Liver (tissue), 9 donors: ENCODE data around the gene SIRPA. TPM values are rescaled to one million over a fixed set of nuclear protein-coding genes. Genes with fewer than 3 reads are reported as not detected.

ENCODE experiments used
- DNase-seq: peaks from one replicate; pipeline ENCODE4 v3.0.0-alpha.2; 2017; ENCODE audit warnings: low spot score
- H3K27ac ChIP-seq, 2 donors: one replicate each; pipeline ENCODE4 v1.7.0; 2013; ENCODE audit warnings: inconsistent platforms in 2 of 2, low read length in 2 of 2, control low read depth in 1 of 2, low read depth in 1 of 2, mild to moderate bottlenecking in 1 of 2
- H3K27me3 ChIP-seq, 4 donors: one replicate each; pipeline versions ENCODE4 v1.6.1 to v1.7.0; 2013; ENCODE audit warnings: low read length in 3 of 4, inconsistent platforms in 1 of 4, mild to moderate bottlenecking in 1 of 4, moderate library complexity in 1 of 4; ENCODE audit not compliant: control insufficient read depth in 4 of 4, insufficient read depth in 4 of 4
- H3K36me3 ChIP-seq, 4 donors: one replicate each; pipeline versions ENCODE4 v1.6.1 to v1.7.0; 2013; ENCODE audit warnings: low read length in 3 of 4, mild to moderate bottlenecking in 3 of 4, low read depth in 1 of 4, moderate library complexity in 1 of 4; ENCODE audit not compliant: control insufficient read depth in 4 of 4, insufficient read depth in 3 of 4
- H3K4me1 ChIP-seq, 4 donors: one replicate each; pipeline versions ENCODE4 v1.6.1 to v1.7.0; 2013; ENCODE audit warnings: low read length in 3 of 4, mild to moderate bottlenecking in 3 of 4, moderate library complexity in 1 of 4; ENCODE audit not compliant: control insufficient read depth in 4 of 4, insufficient read depth in 4 of 4
- H3K4me3 ChIP-seq, 3 donors: one replicate each; pipeline versions ENCODE4 v1.6.1 to v1.7.0; 2013; ENCODE audit warnings: low read length in 3 of 3, control low read depth in 1 of 3, low read depth in 1 of 3, mild to moderate bottlenecking in 1 of 3
- H3K9ac ChIP-seq, 2 donors: one replicate each; pipeline ENCODE4 v1.7.0; 2013; ENCODE audit warnings: low read length in 2 of 2, mild to moderate bottlenecking in 2 of 2, moderate library complexity in 2 of 2, control low read depth in 1 of 2, low read depth in 1 of 2
- H3K9me3 ChIP-seq, 4 donors: one replicate each; pipeline versions ENCODE4 v1.6.1 to v1.7.0; 2013; ENCODE audit warnings: low read length in 3 of 4; ENCODE audit not compliant: control insufficient read depth in 4 of 4
- EGR1 ChIP-seq, 2 donors: IDR thresholded peaks; 2 replicates each; pipeline ENCODE4 v1.6.1; 2016 to 2018; ENCODE audit warnings: antibody characterized with exemption in 2 of 2, low read depth in 2 of 2
- FOXA2 ChIP-seq: IDR thresholded peaks from 2 replicates; pipeline ENCODE4 v1.6.1; 2016; ENCODE audit warnings: antibody characterized with exemption
- GABPA ChIP-seq, 2 donors: IDR thresholded peaks in 1 of 2; conservative IDR thresholded peaks in 1 of 2; 2 replicates each; pipeline ENCODE4 v1.6.1; 2016; ENCODE audit warnings: antibody characterized with exemption in 2 of 2, mild to moderate bottlenecking in 1 of 2, moderate library complexity in 1 of 2
- HNF4A ChIP-seq, 2 donors: conservative IDR thresholded peaks; 2 replicates each; pipeline ENCODE4 v1.6.1; 2016; ENCODE audit warnings: antibody characterized with exemption in 2 of 2, mild to moderate bottlenecking in 2 of 2
- JUND ChIP-seq, 2 donors: IDR thresholded peaks; 2 replicates each; pipeline ENCODE4 v1.6.1; 2016; ENCODE audit warnings: antibody characterized with exemption in 2 of 2
- NR2F2 ChIP-seq: IDR thresholded peaks from 2 replicates; pipeline ENCODE4 v1.6.1; 2016; ENCODE audit warnings: antibody characterized with exemption
- SP1 ChIP-seq: IDR thresholded peaks from 2 replicates; pipeline ENCODE4 v1.6.1; 2018; ENCODE audit warnings: antibody characterized with exemption, mild to moderate bottlenecking
- TAF1 ChIP-seq: conservative IDR thresholded peaks from 2 replicates; pipeline ENCODE4 v1.6.1; 2016; ENCODE audit warnings: antibody characterized with exemption, mild to moderate bottlenecking
- YY1 ChIP-seq: IDR thresholded peaks from 2 replicates; pipeline ENCODE4 v1.6.1; 2016; ENCODE audit warnings: antibody characterized with exemption, mild to moderate bottlenecking
- WGBS: extraction: QIAGEN DNeasy Blood & Tissue Kit; methylation state at CpG from one replicate; pipeline ENCODE4 v1.1.7; 2013; 5-methylcytosine and 5-hydroxymethylcytosine counted together
- polyA plus RNA-seq, 2 donors: library from polyadenylated mRNA; stranded (reverse) in 1 of 2; unstranded in 1 of 2; fragments of 200-250 nt in 1 of 2; fragments of >200 nt in 1 of 2; fragmentation: Nextera tagmentation in 1 of 2; extraction: Ambion mirVana in 1 of 2; gene quantifications; one replicate each; pipeline versions ENCODE4 v1.2.1 to v1.2.3, GENCODE V29; 2013 to 2015
- total RNA-seq, 2 donors: library from RNA; depleted of rRNA; stranded (reverse); fragments of >200 nt; gene quantifications; one replicate each; pipeline ENCODE4 v1.2.3, GENCODE V29; 2014
- TF ChIP-seq, protein P1 (sequence below): IDR thresholded peaks from 2 replicates; pipeline ENCODE4 v1.6.1; 2016; ENCODE audit warnings: antibody characterized with exemption, mild to moderate bottlenecking
- TF ChIP-seq, protein P2 (sequence below): IDR thresholded peaks from 2 replicates; pipeline ENCODE4 v1.6.1; 2016; ENCODE audit warnings: antibody characterized with exemption
- TF ChIP-seq, protein P3 (sequence below): fragments of 150-350 bp; IDR thresholded peaks from 2 replicates; pipeline ENCODE4 v1.5.1; 2017; ENCODE audit warnings: improper control_type of control experiment, low read depth, low read length; ENCODE audit not compliant: missing input control
- TF ChIP-seq, protein P4 (sequence below): IDR thresholded peaks from 2 replicates; pipeline ENCODE4 v1.6.1; 2016; ENCODE audit warnings: antibody characterized with exemption
- donor health status: healthy.
- donor health status: healthy.
- donor health status: healthy.
- donor health status: healthy.
- donor health status: healthy.

The SIRPA gene
- total and polyA plus RNA-seq, 4 donors, result 5.4 to 47.5 (median 23.2) TPM

DNA sequence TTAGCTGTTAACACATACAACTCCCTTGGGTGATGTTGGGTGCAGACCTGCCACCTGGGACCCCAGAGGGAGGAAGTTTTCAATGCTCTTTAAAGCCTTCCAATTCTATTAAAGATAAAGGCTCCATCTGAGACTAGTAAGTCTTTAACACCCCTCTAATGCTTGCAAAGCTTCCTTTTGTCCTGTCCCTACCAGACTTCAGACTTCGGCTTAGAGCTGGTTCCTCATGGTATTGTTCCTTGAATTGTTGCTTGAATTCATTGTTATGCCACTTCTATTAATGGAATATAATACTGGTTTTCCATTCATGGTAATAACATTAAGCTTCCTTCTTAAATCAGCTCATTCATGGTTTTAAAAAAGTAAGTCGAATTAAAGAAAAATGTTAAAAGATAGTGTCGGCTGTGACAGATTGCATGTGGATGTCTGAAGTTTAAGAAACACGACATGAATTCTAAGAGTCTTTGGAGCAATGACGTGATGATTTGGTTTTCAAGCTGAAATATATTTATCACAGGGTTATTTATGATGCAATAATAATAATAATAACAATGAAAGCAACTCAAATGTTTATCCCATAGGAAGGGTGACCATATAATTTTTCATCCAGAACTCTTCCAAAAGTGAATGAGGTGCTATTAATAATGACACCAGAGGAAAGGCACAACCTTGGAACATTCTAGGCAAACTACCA lies 76.8 kb downstream of the SIRPA start:
- H3K27me3 ChIP-seq, result no peaks in the 10 kb centered on the region
- H3K27ac ChIP-seq, result no peak overlapping the region
- DNase-seq, result no peak
- H3K9ac ChIP-seq, result no peak overlapping the region
- H3K9me3 ChIP-seq, result no peaks in the 10 kb centered on the region
- H3K36me3 ChIP-seq, result no peaks in the 10 kb centered on the region
- H3K4me1 ChIP-seq, result no peaks in the 10 kb centered on the region
- 83% methylated on average over 5 of the region's 5 CpGs for WGBS
- H3K4me3 ChIP-seq, result no peak overlapping the region
- TF ChIP-seq EGR1 (IDR thresholded peaks at IDR 0.05; ENCODE audit: low read depth in 2 of 2) (no peak), FOXA2 (no peak), NR2F2 (no peak)
- TF ChIP-seq, protein P1, sequence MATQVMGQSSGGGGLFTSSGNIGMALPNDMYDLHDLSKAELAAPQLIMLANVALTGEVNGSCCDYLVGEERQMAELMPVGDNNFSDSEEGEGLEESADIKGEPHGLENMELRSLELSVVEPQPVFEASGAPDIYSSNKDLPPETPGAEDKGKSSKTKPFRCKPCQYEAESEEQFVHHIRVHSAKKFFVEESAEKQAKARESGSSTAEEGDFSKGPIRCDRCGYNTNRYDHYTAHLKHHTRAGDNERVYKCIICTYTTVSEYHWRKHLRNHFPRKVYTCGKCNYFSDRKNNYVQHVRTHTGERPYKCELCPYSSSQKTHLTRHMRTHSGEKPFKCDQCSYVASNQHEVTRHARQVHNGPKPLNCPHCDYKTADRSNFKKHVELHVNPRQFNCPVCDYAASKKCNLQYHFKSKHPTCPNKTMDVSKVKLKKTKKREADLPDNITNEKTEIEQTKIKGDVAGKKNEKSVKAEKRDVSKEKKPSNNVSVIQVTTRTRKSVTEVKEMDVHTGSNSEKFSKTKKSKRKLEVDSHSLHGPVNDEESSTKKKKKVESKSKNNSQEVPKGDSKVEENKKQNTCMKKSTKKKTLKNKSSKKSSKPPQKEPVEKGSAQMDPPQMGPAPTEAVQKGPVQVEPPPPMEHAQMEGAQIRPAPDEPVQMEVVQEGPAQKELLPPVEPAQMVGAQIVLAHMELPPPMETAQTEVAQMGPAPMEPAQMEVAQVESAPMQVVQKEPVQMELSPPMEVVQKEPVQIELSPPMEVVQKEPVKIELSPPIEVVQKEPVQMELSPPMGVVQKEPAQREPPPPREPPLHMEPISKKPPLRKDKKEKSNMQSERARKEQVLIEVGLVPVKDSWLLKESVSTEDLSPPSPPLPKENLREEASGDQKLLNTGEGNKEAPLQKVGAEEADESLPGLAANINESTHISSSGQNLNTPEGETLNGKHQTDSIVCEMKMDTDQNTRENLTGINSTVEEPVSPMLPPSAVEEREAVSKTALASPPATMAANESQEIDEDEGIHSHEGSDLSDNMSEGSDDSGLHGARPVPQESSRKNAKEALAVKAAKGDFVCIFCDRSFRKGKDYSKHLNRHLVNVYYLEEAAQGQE, result no peak

DNA sequence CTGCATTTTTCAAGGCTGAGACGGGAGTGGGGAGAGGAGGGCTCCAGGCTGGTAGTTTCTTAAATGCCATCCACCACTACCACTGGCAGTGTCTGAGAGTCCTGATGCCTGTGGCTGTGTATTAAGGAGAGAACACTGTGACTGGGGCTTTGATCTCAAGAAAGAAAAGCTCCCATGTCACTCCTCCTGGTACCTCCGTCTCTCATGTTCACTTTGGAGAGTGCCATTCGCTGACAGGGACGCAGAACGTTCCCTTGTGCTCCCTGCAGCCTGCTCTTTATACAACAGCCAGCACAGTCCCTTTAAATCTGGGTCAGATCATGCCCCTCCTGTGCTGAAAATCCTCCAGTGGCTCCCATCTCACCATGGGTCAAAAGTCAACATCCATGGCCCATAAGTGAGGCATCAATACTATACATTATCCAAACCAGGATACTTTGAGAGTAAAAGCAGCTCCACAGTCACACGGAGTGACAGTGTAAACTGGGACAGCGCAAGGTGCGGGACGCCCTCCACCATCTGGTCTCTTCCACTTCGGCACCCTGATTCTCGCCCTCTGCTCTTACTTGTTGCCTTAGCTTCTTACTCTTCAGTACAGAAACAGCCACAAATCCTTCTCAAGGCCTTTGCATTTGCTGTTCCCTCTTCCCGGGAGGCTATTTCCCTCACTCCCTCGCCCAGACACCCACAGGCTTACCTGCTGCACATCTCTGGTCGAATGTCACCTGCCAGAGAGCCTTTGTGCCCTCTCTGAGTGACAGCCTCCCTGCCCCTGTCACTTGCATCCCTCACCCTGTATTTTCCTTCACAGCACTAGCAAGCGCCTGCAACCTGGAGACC lies 78.6 kb downstream of the SIRPA start:
- no peaks in the 10 kb centered on the region for H3K9me3 ChIP-seq
- WGBS, result 74% methylated on average over 15 of the region's 15 CpGs
- H3K27me3 ChIP-seq, result no peaks in the 10 kb centered on the region
- H3K27ac ChIP-seq, result no peak overlapping the region
- no peak overlapping the region for H3K4me3 ChIP-seq
- TF ChIP-seq, protein P1, result no peak
- no peak for TF ChIP-seq TAF1
- no peak for DNase-seq
- H3K36me3 ChIP-seq, result no peaks in the 10 kb centered on the region
- no peak overlapping the region for H3K9ac ChIP-seq
- no peaks in the 10 kb centered on the region for H3K4me1 ChIP-seq

DNA sequence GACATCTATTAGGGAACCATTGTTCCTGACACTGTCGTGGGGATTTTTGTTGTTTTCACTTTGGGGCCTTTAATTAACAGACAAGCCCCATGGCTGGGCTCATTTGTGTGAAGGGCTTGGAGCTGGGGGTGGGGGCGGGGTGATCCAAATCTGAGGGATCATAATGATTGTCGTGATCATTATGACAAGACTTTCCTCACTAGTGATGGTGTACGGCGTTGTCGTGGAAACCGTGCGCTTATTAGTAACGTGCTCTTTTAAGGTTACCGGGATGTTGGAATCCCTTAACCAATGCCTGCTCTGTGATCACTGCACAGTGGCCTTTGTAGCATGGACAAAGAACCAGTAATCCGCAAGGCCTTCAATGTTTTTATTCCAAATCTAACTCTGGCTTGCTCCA lies 80.1 kb downstream of the SIRPA start:
- H3K9me3 ChIP-seq, result no peaks in the 10 kb centered on the region
- no peaks in the 10 kb centered on the region for H3K4me1 ChIP-seq
- no peak overlapping the region for H3K27ac ChIP-seq
- 95% methylated on average over 11 of the region's 11 CpGs for WGBS
- DNase-seq, result no peak
- H3K27me3 ChIP-seq, result peaks cover 0 to 3% (median 0%) of the 10 kb centered on the region in 4 donors
- H3K36me3 ChIP-seq, result no peaks in the 10 kb centered on the region
- no peak overlapping the region for H3K4me3 ChIP-seq
- H3K9ac ChIP-seq, result no peak overlapping the region
- TF ChIP-seq JUND (IDR thresholded peaks at IDR 0.05), result no peak
- TF ChIP-seq, protein P2, sequence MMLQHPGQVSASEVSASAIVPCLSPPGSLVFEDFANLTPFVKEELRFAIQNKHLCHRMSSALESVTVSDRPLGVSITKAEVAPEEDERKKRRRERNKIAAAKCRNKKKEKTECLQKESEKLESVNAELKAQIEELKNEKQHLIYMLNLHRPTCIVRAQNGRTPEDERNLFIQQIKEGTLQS, result no peak
- TF ChIP-seq, protein P3, sequence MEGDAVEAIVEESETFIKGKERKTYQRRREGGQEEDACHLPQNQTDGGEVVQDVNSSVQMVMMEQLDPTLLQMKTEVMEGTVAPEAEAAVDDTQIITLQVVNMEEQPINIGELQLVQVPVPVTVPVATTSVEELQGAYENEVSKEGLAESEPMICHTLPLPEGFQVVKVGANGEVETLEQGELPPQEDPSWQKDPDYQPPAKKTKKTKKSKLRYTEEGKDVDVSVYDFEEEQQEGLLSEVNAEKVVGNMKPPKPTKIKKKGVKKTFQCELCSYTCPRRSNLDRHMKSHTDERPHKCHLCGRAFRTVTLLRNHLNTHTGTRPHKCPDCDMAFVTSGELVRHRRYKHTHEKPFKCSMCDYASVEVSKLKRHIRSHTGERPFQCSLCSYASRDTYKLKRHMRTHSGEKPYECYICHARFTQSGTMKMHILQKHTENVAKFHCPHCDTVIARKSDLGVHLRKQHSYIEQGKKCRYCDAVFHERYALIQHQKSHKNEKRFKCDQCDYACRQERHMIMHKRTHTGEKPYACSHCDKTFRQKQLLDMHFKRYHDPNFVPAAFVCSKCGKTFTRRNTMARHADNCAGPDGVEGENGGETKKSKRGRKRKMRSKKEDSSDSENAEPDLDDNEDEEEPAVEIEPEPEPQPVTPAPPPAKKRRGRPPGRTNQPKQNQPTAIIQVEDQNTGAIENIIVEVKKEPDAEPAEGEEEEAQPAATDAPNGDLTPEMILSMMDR, result no peak
- no peak for TF ChIP-seq NR2F2
- TF ChIP-seq FOXA2, result no peak
- TF ChIP-seq YY1, result no peak
- TF ChIP-seq TAF1, result no peak
- no peak for TF ChIP-seq GABPA (IDR thresholded peaks at IDR 0.05 in 1 of 2, conservative IDR thresholded peaks at IDR 0.05 in 1 of 2)
- TF ChIP-seq SP1, result no peak
- no peak for TF ChIP-seq EGR1 (IDR thresholded peaks at IDR 0.05; ENCODE audit: low read depth in 2 of 2)
- TF ChIP-seq, protein P4, sequence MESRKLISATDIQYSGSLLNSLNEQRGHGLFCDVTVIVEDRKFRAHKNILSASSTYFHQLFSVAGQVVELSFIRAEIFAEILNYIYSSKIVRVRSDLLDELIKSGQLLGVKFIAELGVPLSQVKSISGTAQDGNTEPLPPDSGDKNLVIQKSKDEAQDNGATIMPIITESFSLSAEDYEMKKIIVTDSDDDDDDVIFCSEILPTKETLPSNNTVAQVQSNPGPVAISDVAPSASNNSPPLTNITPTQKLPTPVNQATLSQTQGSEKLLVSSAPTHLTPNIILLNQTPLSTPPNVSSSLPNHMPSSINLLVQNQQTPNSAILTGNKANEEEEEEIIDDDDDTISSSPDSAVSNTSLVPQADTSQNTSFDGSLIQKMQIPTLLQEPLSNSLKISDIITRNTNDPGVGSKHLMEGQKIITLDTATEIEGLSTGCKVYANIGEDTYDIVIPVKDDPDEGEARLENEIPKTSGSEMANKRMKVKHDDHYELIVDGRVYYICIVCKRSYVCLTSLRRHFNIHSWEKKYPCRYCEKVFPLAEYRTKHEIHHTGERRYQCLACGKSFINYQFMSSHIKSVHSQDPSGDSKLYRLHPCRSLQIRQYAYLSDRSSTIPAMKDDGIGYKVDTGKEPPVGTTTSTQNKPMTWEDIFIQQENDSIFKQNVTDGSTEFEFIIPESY, result no peak
- TF ChIP-seq HNF4A (conservative IDR thresholded peaks at IDR 0.05), result no peak
